Omental fat pad (tissue), 4 donors: Measurements from ENCODE around the gene RDM1. TPM values are rescaled to one million over a fixed set of nuclear protein-coding genes. Genes with fewer than 3 reads are reported as not detected.
"Not testable (repeated sequence)": the region's sequence is repeated elsewhere in the genome, so short reads cannot be mapped to it uniquely, and the experiment has no call there.

Source experiments
- ATAC-seq: fragments of 150-250 bp; one replicate; pipeline ENCODE4 v1.9.1; 2016; ENCODE audit warnings: mild to moderate bottlenecking, moderate library complexity; ENCODE audit not compliant: low FRiP score
- DNase-seq: peaks from one replicate; pipeline ENCODE4 v3.0.0-alpha.2; 2019; ENCODE audit warnings: low spot score
- total RNA-seq, 4 donors: library from RNA; depleted of rRNA; stranded (reverse); fragments of >200 nt; gene quantifications; one replicate each; pipeline ENCODE4 v1.1.0, GENCODE V29; 2016
- TF ChIP-seq, protein P1 (sequence below), 3 donors: fragments of 450-650 bp; IDR thresholded peaks; one replicate each; pipeline ENCODE4 v1.5.1; 2016 to 2017; ENCODE audit warnings: antibody characterized with exemption in 3 of 3, mild to moderate bottlenecking in 3 of 3, moderate library complexity in 2 of 3

Gene RDM1
- total RNA-seq, 4 donors from 2014 or later: not detected

DNA sequence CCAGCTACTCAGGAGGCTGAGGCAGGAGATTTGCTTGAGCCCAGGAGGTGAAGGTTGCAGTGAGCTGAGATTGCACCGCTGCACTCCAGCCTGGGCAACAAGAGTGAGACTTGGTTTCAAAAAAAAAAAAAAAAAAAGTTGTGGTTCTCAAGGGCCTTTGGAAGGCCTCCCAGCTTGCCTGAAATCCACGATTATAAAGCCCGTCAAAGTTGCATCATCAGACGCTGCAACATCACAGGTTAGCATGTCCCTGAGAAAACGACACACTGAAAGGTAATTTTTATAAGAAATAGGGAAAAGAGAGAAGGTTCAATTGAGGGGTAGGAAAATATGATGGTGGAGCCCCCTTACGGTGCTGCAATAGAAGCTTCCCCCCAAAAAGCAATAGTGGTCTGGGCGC lies 17.5 kb upstream of the RDM1 start:
- ATAC-seq: no peak

DNA sequence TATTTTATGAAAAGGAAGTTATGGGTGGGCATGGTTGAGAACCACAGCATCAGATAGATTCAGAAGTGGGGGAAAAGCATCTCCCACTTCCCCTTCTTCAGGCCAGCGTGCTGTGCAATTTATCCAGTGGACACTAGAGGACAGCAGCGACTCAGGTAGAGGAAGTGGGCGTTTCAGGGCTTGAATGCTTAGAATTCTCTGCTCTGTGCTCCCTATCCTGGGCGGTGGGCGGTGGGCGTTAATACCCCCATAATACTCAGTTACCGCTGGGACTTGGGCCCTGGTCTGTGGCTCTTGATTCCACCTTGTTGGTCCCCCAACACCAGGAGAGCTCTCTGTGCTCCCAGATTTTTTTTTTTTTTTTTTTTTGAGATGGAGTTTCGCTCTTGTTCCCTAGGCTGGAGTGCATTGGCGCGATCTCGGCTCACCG lies 16.6 kb upstream of the RDM1 start:
- TF ChIP-seq, protein P1, sequence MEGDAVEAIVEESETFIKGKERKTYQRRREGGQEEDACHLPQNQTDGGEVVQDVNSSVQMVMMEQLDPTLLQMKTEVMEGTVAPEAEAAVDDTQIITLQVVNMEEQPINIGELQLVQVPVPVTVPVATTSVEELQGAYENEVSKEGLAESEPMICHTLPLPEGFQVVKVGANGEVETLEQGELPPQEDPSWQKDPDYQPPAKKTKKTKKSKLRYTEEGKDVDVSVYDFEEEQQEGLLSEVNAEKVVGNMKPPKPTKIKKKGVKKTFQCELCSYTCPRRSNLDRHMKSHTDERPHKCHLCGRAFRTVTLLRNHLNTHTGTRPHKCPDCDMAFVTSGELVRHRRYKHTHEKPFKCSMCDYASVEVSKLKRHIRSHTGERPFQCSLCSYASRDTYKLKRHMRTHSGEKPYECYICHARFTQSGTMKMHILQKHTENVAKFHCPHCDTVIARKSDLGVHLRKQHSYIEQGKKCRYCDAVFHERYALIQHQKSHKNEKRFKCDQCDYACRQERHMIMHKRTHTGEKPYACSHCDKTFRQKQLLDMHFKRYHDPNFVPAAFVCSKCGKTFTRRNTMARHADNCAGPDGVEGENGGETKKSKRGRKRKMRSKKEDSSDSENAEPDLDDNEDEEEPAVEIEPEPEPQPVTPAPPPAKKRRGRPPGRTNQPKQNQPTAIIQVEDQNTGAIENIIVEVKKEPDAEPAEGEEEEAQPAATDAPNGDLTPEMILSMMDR (IDR thresholded peaks at IDR 0.05): no peak
- ATAC-seq (no peak), DNase-seq (no peak)

More for the DNA sequence above, 17.5 kb upstream of the RDM1 start:
- TF ChIP-seq, protein P1 (IDR thresholded peaks at IDR 0.05): no peak
- no peak for DNase-seq

DNA sequence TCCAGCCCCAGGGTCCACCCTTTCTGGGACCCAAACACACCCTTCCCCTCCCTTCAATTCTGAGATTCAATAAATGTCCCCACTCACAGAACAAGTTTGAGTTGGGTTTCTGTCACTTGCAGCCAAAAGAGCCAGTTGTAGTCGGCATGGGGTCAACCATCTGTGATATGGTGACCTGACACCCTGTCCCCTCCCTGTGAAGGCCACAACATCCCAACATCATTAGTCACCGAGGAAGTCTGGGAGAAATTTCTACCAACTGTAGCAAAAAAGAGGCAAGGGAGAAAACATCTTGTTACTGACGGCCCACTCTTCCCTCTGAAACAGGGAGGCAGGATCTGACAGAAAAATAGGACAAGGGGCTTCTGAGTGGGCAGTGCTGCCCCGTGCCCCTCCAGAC lies 13.6 kb upstream of the RDM1 start:
- ATAC-seq (no peak), DNase-seq (no peak)
- TF ChIP-seq, protein P1 (IDR thresholded peaks at IDR 0.05): no peak

DNA sequence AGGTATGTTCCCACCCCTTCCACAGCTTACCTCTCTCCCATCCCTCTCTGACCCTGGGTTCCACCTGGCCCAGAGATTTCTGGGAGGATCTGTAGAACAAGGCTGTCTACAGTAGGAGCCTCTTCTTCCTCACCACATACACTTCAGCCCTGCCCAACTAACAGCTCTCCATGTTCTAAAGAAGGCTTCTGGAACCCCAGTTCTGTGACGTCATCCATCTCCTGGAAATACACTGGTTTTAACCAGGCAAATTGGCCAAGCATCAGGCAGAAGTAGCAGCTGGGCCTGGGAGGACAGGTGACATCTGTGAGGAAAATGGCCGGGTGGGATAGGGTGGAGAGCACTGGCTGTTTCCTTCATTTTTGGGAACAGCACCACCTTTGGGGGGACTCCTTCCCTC lies 13.0 kb upstream of the RDM1 start, which contains the start of gene LYZL6:
TSS of gene LYZL6 (minus strand) at position 177 of the 400 bp plus-strand sequence. CDS start 4,357 bp downstream, outside the sequence.
- TF ChIP-seq, protein P1 (IDR thresholded peaks at IDR 0.05): no peak
- ATAC-seq (no peak), DNase-seq (no peak)

DNA sequence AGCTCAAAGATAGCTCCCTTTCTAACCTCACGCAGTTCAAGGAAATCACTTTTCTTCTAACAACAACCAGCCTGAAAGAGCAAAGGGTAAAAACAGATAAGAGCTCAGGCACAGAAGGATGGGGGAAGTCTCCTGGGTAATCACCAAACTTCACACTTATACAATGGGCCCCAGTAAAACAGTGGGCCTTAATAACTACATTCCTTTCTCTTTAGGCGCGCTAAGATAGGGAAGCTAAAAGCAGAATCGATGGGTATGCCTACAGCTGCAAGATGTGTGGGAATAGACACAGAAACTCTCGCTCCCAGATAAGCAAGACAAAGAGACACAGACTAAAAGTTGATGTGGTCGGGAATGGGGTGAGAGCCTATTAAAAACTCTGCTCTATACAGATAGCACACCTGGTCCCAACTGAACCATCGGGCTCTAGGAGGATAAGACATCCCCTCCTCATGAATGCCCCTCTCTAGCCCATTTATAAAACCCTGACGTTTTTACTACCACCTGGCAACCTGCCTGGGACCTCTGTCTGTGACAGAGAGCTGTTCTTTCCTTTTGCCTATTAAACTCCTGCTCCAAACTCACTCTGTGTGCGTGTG lies 12.1 kb upstream of the RDM1 start:
- TF ChIP-seq, protein P1 (IDR thresholded peaks at IDR 0.05): no peak
- ATAC-seq (no peak), DNase-seq (no peak)

DNA sequence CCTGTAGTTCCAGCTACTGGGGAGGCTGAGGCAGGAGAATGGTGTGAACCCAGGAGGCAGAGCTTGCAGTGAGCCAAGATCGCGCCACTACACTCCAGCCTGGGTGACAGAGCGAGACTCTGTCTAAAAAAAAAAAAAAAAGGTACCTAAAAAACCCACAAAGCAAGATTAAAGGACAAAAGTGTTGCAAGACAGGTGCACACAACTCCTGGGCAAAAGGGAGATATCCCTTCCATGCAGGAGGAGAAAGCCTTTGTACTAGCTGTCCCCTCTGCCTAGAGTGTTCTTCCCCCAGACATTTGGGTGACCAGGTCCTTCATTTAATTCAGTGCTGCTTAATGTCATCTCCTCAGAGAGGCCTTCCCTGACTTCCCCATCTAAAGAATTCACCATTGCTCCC lies 7.9 kb upstream of the RDM1 start:
- not testable (repeated sequence) for DNase-seq, ATAC-seq

DNA sequence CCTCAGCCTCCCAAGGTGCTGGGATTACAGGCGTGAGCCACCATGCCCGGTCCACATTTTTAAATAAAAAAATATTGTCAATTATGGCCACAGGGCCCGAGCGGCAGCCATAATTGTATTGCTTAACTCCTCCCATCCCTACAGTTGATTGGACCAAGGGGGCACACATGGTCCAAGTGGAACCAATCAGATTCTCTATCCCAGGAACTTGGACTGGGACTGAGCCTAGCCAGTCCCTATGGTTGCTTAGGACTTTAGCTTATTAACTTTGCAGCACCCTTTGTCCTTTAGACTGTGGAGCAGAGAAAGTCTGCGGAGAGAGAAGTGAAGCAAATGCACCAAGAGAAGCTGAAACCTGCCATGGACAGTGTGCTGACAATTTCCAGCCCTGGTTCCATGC lies 5.5 kb upstream of the RDM1 start:
- TF ChIP-seq, protein P1 (IDR thresholded peaks at IDR 0.05): no peak
- no peak for DNase-seq
- ATAC-seq: no peak
